Measurements from ENCODE around the gene PRKAG1. TPM values are rescaled to one million over a fixed set of nuclear protein-coding genes. Genes with fewer than 3 reads are reported as not detected.

The PRKAG1 gene
- total RNA-seq, 1 donor from 2014 or later, result 47.1 TPM

- Mint-ChIP-seq H3K4me3 (ENCODE audit: unreplicated experiment) (no peak overlapping the region), H3K27me3 (ENCODE audit: low read depth, unreplicated experiment) (no peaks in the 10 kb centered on the region), H3K9me3 (ENCODE audit: unreplicated experiment) (no peaks in the 10 kb centered on the region), H3K27ac (ENCODE audit: unreplicated experiment) (no peak overlapping the region), H3K4me1 (ENCODE audit: low read depth, unreplicated experiment) (peaks cover 9% of the 10 kb centered on the region), H3K36me3 (ENCODE audit: low read depth, unreplicated experiment) (peaks cover 22% of the 10 kb centered on the region)
- Histone ChIP-seq H3K27ac (ENCODE audit: low read depth, low read length) (no peak overlapping the region), H3K9ac (ENCODE audit: low read length) (no peak overlapping the region), H3K4me2 (ENCODE audit: low read length) (no peak overlapping the region), H3K4me1 (ENCODE audit: insufficient read depth, low read length) (peaks cover 3% of the 10 kb centered on the region), H3K9me3 (ENCODE audit: insufficient read depth, low read depth, low read length) (no peaks in the 10 kb centered on the region), H2AFZ (ENCODE audit: low read depth, low read length) (no peak overlapping the region), H3K36me3 (ENCODE audit: insufficient read depth, low read length) (peaks cover 53% of the 10 kb centered on the region), H3K27me3 (ENCODE audit: insufficient read depth, low read length) (no peaks in the 10 kb centered on the region), H3K79me2 (ENCODE audit: insufficient read depth, low read length) (peaks cover 8% of the 10 kb centered on the region), H4K20me1 (ENCODE audit: insufficient read depth, low read length) (peaks cover 30% of the 10 kb centered on the region), H3K4me3 (ENCODE audit: insufficient read depth, low read depth, low read length) (no peak overlapping the region)
- FAIRE-seq (no peak), DNase-seq (ENCODE audit: low read depth) (no peak)
- TF ChIP-seq EZH2 (IDR thresholded peaks at IDR 0.05; ENCODE audit: insufficient read depth, low read length) (no peak), CTCF (IDR thresholded peaks at IDR 0.05; ENCODE audit: insufficient read depth, low read depth, low read length) (no peak)
Measured at GRCh38 chr12:49023812-49024211, 5.2 kb upstream of the PRKAG1 start.

- H3K79me2 ChIP-seq (ENCODE audit: insufficient read depth, low read length), result peaks cover 12% of the 10 kb centered on the region
- no peaks in the 10 kb centered on the region for H3K9me3 ChIP-seq (ENCODE audit: insufficient read depth, low read depth, low read length)
- Mint-ChIP-seq H3K9me3 (ENCODE audit: unreplicated experiment) (no peaks in the 10 kb centered on the region), H3K4me1 (ENCODE audit: low read depth, unreplicated experiment) (peaks cover 13% of the 10 kb centered on the region), H3K27me3 (ENCODE audit: low read depth, unreplicated experiment) (no peaks in the 10 kb centered on the region), H3K27ac (ENCODE audit: unreplicated experiment) (no peak overlapping the region), H3K36me3 (ENCODE audit: low read depth, unreplicated experiment) (peaks cover 18% of the 10 kb centered on the region), H3K4me3 (ENCODE audit: unreplicated experiment) (no peak overlapping the region)
- no peaks in the 10 kb centered on the region for H3K27me3 ChIP-seq (ENCODE audit: insufficient read depth, low read length)
- no peak overlapping the region for H3K4me3 ChIP-seq (ENCODE audit: insufficient read depth, low read depth, low read length)
- H3K4me2 ChIP-seq (ENCODE audit: low read length), result no peak overlapping the region
- H4K20me1 ChIP-seq (ENCODE audit: insufficient read depth, low read length), result peaks cover 21% of the 10 kb centered on the region
- DNase-seq (ENCODE audit: low read depth) (no peak), FAIRE-seq (no peak)
- no peak overlapping the region for H2AFZ ChIP-seq (ENCODE audit: low read depth, low read length)
- peaks cover 42% of the 10 kb centered on the region for H3K36me3 ChIP-seq (ENCODE audit: insufficient read depth, low read length)
- TF ChIP-seq CTCF (IDR thresholded peaks at IDR 0.05; ENCODE audit: insufficient read depth, low read depth, low read length) (no peak), EZH2 (IDR thresholded peaks at IDR 0.05; ENCODE audit: insufficient read depth, low read length) (no peak)
- H3K9ac ChIP-seq (ENCODE audit: low read length), result no peak overlapping the region
- no peak overlapping the region for H3K27ac ChIP-seq (ENCODE audit: low read depth, low read length)
- peaks cover 6% of the 10 kb centered on the region for H3K4me1 ChIP-seq (ENCODE audit: insufficient read depth, low read length)
Measured at GRCh38 chr12:49022558-49023178, 4.1 kb upstream of the PRKAG1 start.

DNA sequence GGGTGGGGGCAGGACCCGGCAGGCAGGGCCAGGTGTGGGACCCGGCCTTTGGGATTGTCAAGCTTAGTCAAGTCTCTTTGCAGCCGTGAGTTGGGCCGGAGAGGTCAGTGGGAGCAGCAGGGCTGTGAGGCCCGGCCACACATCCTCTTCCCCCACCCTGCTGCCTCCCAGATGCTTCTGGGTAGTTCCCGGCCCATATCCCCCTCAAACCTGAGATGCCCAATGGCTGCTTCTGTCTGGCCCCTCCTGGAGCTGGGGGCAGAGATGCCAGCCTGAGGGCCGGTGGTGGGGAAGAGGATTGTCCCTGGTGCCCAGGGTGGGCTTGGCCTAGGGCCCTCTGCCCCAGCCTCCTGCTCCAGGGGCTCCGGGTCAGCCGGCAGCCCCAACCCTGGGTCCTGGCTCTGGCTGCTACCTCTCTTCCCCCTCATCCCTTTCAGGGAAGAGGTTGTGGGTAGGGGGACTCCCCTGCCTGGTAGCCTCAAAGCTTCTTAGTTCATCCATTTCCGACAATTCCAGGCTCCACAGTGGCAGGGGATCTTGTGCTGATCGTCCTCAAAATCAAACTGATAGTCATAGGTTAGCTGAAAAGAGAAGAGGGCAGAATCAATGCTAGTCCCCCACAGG lies 2.8 kb upstream of the PRKAG1 start:
- H3K27ac Mint-ChIP-seq (ENCODE audit: unreplicated experiment), result no peak overlapping the region
- TF ChIP-seq EZH2 (IDR thresholded peaks at IDR 0.05; ENCODE audit: insufficient read depth, low read length) (no peak), CTCF (IDR thresholded peaks at IDR 0.05; ENCODE audit: insufficient read depth, low read depth, low read length) (no peak)
- DNase-seq (ENCODE audit: low read depth) (no peak), FAIRE-seq (no peak)
- no peaks in the 10 kb centered on the region for H3K27me3 Mint-ChIP-seq (ENCODE audit: low read depth, unreplicated experiment)
- Histone ChIP-seq H3K27me3 (ENCODE audit: insufficient read depth, low read length) (no peaks in the 10 kb centered on the region), H3K4me2 (ENCODE audit: low read length) (no peak overlapping the region), H3K4me1 (ENCODE audit: insufficient read depth, low read length) (peaks cover 13% of the 10 kb centered on the region), H3K79me2 (ENCODE audit: insufficient read depth, low read length) (peaks cover 24% of the 10 kb centered on the region), H3K9ac (ENCODE audit: low read length) (no peak overlapping the region), H3K9me3 (ENCODE audit: insufficient read depth, low read depth, low read length) (no peaks in the 10 kb centered on the region), H4K20me1 (ENCODE audit: insufficient read depth, low read length) (peaks cover 18% of the 10 kb centered on the region), H3K27ac (ENCODE audit: low read depth, low read length) (no peak overlapping the region), H3K4me3 (ENCODE audit: insufficient read depth, low read depth, low read length) (no peak overlapping the region), H2AFZ (ENCODE audit: low read depth, low read length) (no peak overlapping the region), H3K36me3 (ENCODE audit: insufficient read depth, low read length) (peaks cover 40% of the 10 kb centered on the region)
- H3K9me3 Mint-ChIP-seq (ENCODE audit: unreplicated experiment), result no peaks in the 10 kb centered on the region
- peaks cover 19% of the 10 kb centered on the region for H3K4me1 Mint-ChIP-seq (ENCODE audit: low read depth, unreplicated experiment)
- peaks cover 22% of the 10 kb centered on the region for H3K36me3 Mint-ChIP-seq (ENCODE audit: low read depth, unreplicated experiment)
- no peak overlapping the region for H3K4me3 Mint-ChIP-seq (ENCODE audit: unreplicated experiment)

Data from astrocyte (in vitro differentiated cells and primary cell).